K562 (cell line): Measurements from ENCODE around the gene FBXW7. TPM values are rescaled to one million over a fixed set of nuclear protein-coding genes. Genes with fewer than 3 reads are reported as not detected.
A peak's percentile ranks its signal among the peaks of the same experiment; 100 is the strongest.

Experiments used
- ATAC-seq: fragments of 200-7000 bp; cut with Tn5 transposase; 3 replicates; pipeline ENCODE4 v1.9.1; 2020; ENCODE audit warnings: moderate library complexity
- BruUV-seq: library from RNA; stranded (reverse); fragments of 400-500 nt; replicated peaks from 2 replicates; lab custom pipeline; 2021; lab: Mats Ljungman, UMichigan
- CTCF ChIA-PET: fragments of 300-600 bp; formaldehyde crosslinking; extraction: SDS; loops from one replicate; lab custom pipeline; 2021; ENCODE audit warnings: low intra/inter-chr PET ratio; lab: Yijun Ruan, JAX
- POLR2A ChIA-PET: fragments of 300-600, 350-650 bp; sonication (Branson Sonifier 250); formaldehyde crosslinking; extraction: SDS; loops from one replicate; lab custom pipeline; 2021; ENCODE audit warnings: antibody characterized with exemption, inconsistent platforms; lab: Yijun Ruan, JAX
- DNase-seq, 4 experiments: peaks; one replicate each; pipeline versions ENCODE4 v3.0.0 to v3.0.0-alpha.2; 2011 to 2018; ENCODE audit warnings: low spot score in 3 of 4, mixed read lengths in 3 of 4; ENCODE audit errors: extremely low read depth in 1 of 4
- FAIRE-seq: peaks from 2 replicates; lab custom pipeline; 2011; peaks lifted over from hg19 to GRCh38; lab: Jason Lieb, UNC
- H2AFZ ChIP-seq: 2 replicates; pipeline ENCODE4 v1.6.0; 2011; ENCODE audit warnings: low read depth, low read length, control low read depth, inconsistent platforms
- H3K27ac ChIP-seq: fragments of 200-600 bp; 3 replicates; pipeline ENCODE4 v1.8.0; 2011; ENCODE audit warnings: low read depth, mild to moderate bottlenecking, control low read depth, inconsistent platforms, low read length, moderate library complexity, mixed read lengths; ENCODE audit errors: extremely low read depth
- H3K27me3 ChIP-seq, 2 experiments: fragments of 300-600 bp in 1 of 2; 2 replicates in 1 of 2; 3 replicates in 1 of 2; pipeline versions ENCODE4 v1.6.0 to v1.8.0; 2011; ENCODE audit warnings: inconsistent platforms in 2 of 2, low read length in 2 of 2, mild to moderate bottlenecking in 1 of 2, mixed read lengths in 1 of 2, moderate library complexity in 1 of 2; ENCODE audit not compliant: control insufficient read depth in 2 of 2, insufficient read depth in 2 of 2
- H3K36me3 ChIP-seq: fragments of 300-600 bp; 3 replicates; pipeline ENCODE4 v1.8.0; 2011; ENCODE audit warnings: mild to moderate bottlenecking, low read length, inconsistent platforms; ENCODE audit not compliant: control insufficient read depth, insufficient read depth
- H3K4me1 ChIP-seq, 2 experiments: fragments of 200-600 bp in 1 of 2; replicated peaks in 1 of 2; 2 replicates in 1 of 2; 3 replicates in 1 of 2; pipeline versions ENCODE4 v1.5.1 to v1.8.0; 2011; ENCODE audit warnings: inconsistent platforms in 2 of 2, low read length in 2 of 2, mild to moderate bottlenecking in 1 of 2, mixed read lengths in 1 of 2, moderate library complexity in 1 of 2; ENCODE audit not compliant: control insufficient read depth in 2 of 2, insufficient read depth in 2 of 2
- H3K4me2 ChIP-seq: 2 replicates; pipeline ENCODE4 v1.6.1; 2011; ENCODE audit warnings: low read length, control low read depth, inconsistent platforms, mixed read lengths; ENCODE audit not compliant: insufficient read depth
- H3K4me3 ChIP-seq: fragments of 200-600 bp; sonication (generic), shearing (Covaris generic); 2 replicates; pipeline ENCODE4 v1.5.1; 2016; ENCODE audit warnings: control low read depth, inconsistent platforms
- H3K79me2 ChIP-seq: fragments of 200-600 bp; 3 replicates; pipeline ENCODE4 v1.8.0; 2011; ENCODE audit warnings: low read length, inconsistent platforms; ENCODE audit not compliant: control insufficient read depth, insufficient read depth
- H3K9ac ChIP-seq, 2 experiments: 2 replicates each; pipeline versions ENCODE4 v1.6.0 to v1.6.1; 2011; ENCODE audit warnings: low read depth in 2 of 2, low read length in 2 of 2, control low read depth in 1 of 2, inconsistent platforms in 1 of 2, mild to moderate bottlenecking in 1 of 2, mixed read lengths in 1 of 2; ENCODE audit not compliant: insufficient read depth in 1 of 2
- H3K9me1 ChIP-seq: one replicate; pipeline ENCODE4 v1.6.0; 2011; ENCODE audit warnings: inconsistent platforms, mild to moderate bottlenecking, low read length, moderate library complexity; ENCODE audit not compliant: control insufficient read depth, insufficient read depth
- H3K9me3 ChIP-seq: replicated peaks from 2 replicates; pipeline ENCODE4 v1.5.1; 2011; ENCODE audit warnings: low read depth, low read length, inconsistent platforms; ENCODE audit not compliant: control insufficient read depth, insufficient read depth
- H4K20me1 ChIP-seq: replicated peaks from 2 replicates; pipeline ENCODE4 v1.6.1; 2011; ENCODE audit warnings: low read length, inconsistent platforms, mixed read lengths; ENCODE audit not compliant: control insufficient read depth, insufficient read depth
- BDP1 ChIP-seq: IDR thresholded peaks from 3 replicates; pipeline ENCODE4 v1.6.1; 2011; ENCODE audit not compliant: insufficient read length, insufficient read depth
- CAMTA2 ChIP-seq: fragments of 250-450 bp; sonication (Bioruptor Pico); conservative IDR thresholded peaks from 2 replicates; pipeline ENCODE4 v1.5.1; 2022
- CBFA2T2 ChIP-seq: fragments of 450-650 bp; conservative IDR thresholded peaks from 2 replicates; pipeline ENCODE4 v1.6.1; 2017; ENCODE audit warnings: mild to moderate bottlenecking
- EZH2 ChIP-seq: IDR thresholded peaks from 2 replicates; pipeline ENCODE4 v1.6.1; 2012; ENCODE audit warnings: low read depth, mild to moderate bottlenecking, inconsistent platforms, low read length, borderline replicate concordance
- GTF2A2 ChIP-seq: IDR thresholded peaks from 2 replicates; pipeline ENCODE4 v1.6.1; 2016; ENCODE audit warnings: mild to moderate bottlenecking, missing genetic modification characterization, missing compliant biosample characterization
- NEUROD1 ChIP-seq: fragments of 150-350 bp; IDR thresholded peaks from 2 replicates; pipeline ENCODE4 v1.6.1; 2014; ENCODE audit warnings: borderline replicate concordance, low read length, low read depth; ENCODE audit not compliant: partially characterized antibody
- NR2F6 ChIP-seq: fragments of 450-650 bp; formaldehyde crosslinking; IDR thresholded peaks from 2 replicates; pipeline ENCODE4 v1.4.0; 2020; ENCODE audit warnings: mild to moderate bottlenecking
- PHF20 ChIP-seq: fragments of 450-650 bp; IDR thresholded peaks from 2 replicates; pipeline ENCODE4 v1.6.1; 2018; ENCODE audit not compliant: partially characterized antibody
- PRPF4 ChIP-seq: fragments of 200-400 bp; formaldehyde crosslinking; IDR thresholded peaks from one replicate; pipeline ENCODE4 v1.6.1; 2017; ENCODE audit warnings: low read length, low read depth, mild to moderate bottlenecking; ENCODE audit not compliant: insufficient read depth, poor library complexity, severe bottlenecking
- PYGO2 ChIP-seq: fragments of 450-650 bp; IDR thresholded peaks from 2 replicates; pipeline ENCODE4 v1.6.1; 2016; ENCODE audit warnings: mild to moderate bottlenecking, missing genetic modification characterization, moderate library complexity, missing compliant biosample characterization
- RAD21 ChIP-seq, 2 experiments: fragments of 250-450 bp in 1 of 2; fragments of 450-650 bp in 1 of 2; sonication (Bioruptor Pico) in 1 of 2; formaldehyde crosslinking in 1 of 2; IDR thresholded peaks in 1 of 2; conservative IDR thresholded peaks in 1 of 2; 2 replicates each; pipeline versions ENCODE4 v1.4.0 to v1.8.0; 2020 to 2022; ENCODE audit warnings: mild to moderate bottlenecking in 2 of 2, moderate library complexity in 1 of 2
- SMC3 ChIP-seq: conservative IDR thresholded peaks from 2 replicates; pipeline ENCODE4 v1.6.1; 2011; ENCODE audit warnings: low read depth, low read length, improper control_type of control experiment; ENCODE audit not compliant: insufficient read depth
- SRSF3 ChIP-seq: fragments of 200-400 bp; formaldehyde crosslinking; IDR thresholded peaks from 2 replicates; pipeline ENCODE4 v1.6.1; 2016; ENCODE audit warnings: mild to moderate bottlenecking, low read length, moderate library complexity; ENCODE audit not compliant: insufficient read depth
- TSC22D4 ChIP-seq: fragments of 450-650 bp; IDR thresholded peaks from 2 replicates; pipeline ENCODE4 v1.6.1; 2016; ENCODE audit warnings: missing genetic modification characterization, missing biosample characterization, control low read depth
- ZBTB1 ChIP-seq: sonication (generic); formaldehyde crosslinking; IDR thresholded peaks from 2 replicates; pipeline ENCODE4 v1.8.1; 2023; ENCODE audit warnings: missing genetic modification reagents, low read depth, mild to moderate bottlenecking, borderline replicate concordance
- ZBTB7A ChIP-seq: IDR thresholded peaks from 2 replicates; pipeline ENCODE4 v1.6.1; 2011; ENCODE audit warnings: low read depth, mild to moderate bottlenecking, low read length, moderate library complexity, borderline replicate concordance; ENCODE audit not compliant: control insufficient read depth
- ZNF384 ChIP-seq: IDR thresholded peaks from 2 replicates; pipeline ENCODE4 v1.6.1; 2012; ENCODE audit warnings: low read depth, low read length, improper control_type of control experiment
- ZNF830 ChIP-seq: fragments of 250-450 bp; sonication (Bioruptor Pico); IDR thresholded peaks from 2 replicates; pipeline ENCODE4 v1.5.0; 2021; ENCODE audit warnings: mild to moderate bottlenecking
- ZSCAN32 ChIP-seq: fragments of 450-650 bp; formaldehyde crosslinking; IDR thresholded peaks from 2 replicates; pipeline ENCODE4 v1.4.0; 2020; ENCODE audit warnings: mild to moderate bottlenecking, moderate library complexity
- in situ Hi-C: fragments of 300-500 bp; cut with MboI; formaldehyde crosslinking; loops from 4 replicates; pipeline ENCODE4 v1.15.0; 2018; ENCODE audit warnings: inconsistent platforms, mixed read lengths
- intact Hi-C: fragments of 100-400 bp; cut with micrococcal nuclease; formaldehyde crosslinking; loops from 2 replicates; pipeline ENCODE4 v1.14.2; 2022
- polyA plus RNA-seq, 8 experiments: library from polyadenylated mRNA; depleted of rRNA in 4 of 8; stranded (reverse) in 5 of 8; unstranded in 3 of 8; fragments of >200 nt; fragmentation: Nextera tagmentation in 2 of 8; fragmentation: Illumina TruSeq in 1 of 8; extraction: Ambion mirVana in 2 of 8; extraction: Trizol in 1 of 8; gene quantifications; 2 replicates each; pipeline versions ENCODE4 v1.2.1 to v1.2.3, GENCODE V29; 2011 to 2014; ENCODE audit warnings: inconsistent platforms in 1 of 8, missing spikeins in 1 of 8
- total RNA-seq, 7 experiments: library from RNA; depleted of rRNA in 6 of 7; stranded (reverse); fragments of >200 nt in 6 of 7; fragmentation: Illumina TruSeq in 2 of 7; extraction: Trizol in 2 of 7; gene quantifications; 2 replicates each; pipeline versions ENCODE4 v1.2.1 to v1.2.3, GENCODE V29; 2011 to 2021; ENCODE audit warnings: low replicate concordance in 1 of 7
- TF ChIP-seq, protein P1 (sequence below): sonication (generic); IDR thresholded peaks from 2 replicates; pipeline ENCODE4 v1.6.1; 2016

FBXW7 gene
- total and polyA plus RNA-seq, 9 of the 15 experiments (the other 6 are each of a cell fraction or from before 2014, with no cell fraction given) = 6.8 to 44.2 (median 16.4) TPM

DNA sequence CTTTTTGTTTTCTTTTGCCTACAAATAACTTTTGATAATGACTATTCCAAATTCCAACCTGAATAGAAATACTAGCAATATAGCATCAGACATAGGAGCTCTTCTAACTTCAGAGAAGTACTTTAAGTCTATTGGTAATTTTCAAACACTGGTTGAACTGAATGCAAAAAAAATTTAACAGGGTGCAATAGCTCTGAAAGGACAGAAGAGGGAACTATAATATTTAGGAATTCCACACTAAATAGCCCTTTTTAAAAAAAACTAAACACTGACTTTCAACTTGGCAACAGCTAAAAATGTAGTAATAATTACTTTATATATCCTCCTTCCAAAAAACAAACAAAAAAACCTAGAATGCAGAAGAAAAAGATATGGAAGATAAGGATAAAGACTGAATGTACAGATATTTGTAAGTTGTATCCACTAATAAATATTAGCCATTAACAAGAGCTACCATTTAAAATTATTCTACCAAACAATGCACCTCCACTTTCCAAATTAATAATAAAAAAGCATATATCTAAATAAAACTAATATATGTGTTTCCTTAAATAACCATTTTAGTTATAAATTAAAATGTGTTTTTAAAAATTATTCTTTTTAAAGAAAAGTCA, 81.4 kb downstream of the FBXW7 start:
- Histone ChIP-seq H3K9ac (no peak overlapping the region), H3K36me3 (no peaks in the 10 kb centered on the region), H3K9me3 (no peaks in the 10 kb centered on the region), H3K27ac (no peak overlapping the region), H2AFZ (no peak overlapping the region), H3K4me2 (no peak overlapping the region), H3K9me1 (no peaks in the 10 kb centered on the region), H3K79me2 (peaks cover 25% of the 10 kb centered on the region; the same call in 2 of the 3 replicates), H4K20me1 (0 out of 2 replicates have a peak, but pooled peaks cover 5% of the 10 kb centered on the region), H3K4me1 (no peaks in the 10 kb centered on the region; a peak in 1 of 5 replicates), H3K4me3 (no peak overlapping the region), H3K27me3 (no peaks in the 10 kb centered on the region)
- ChIA-PET POLR2A (interaction anchor here (0.5 kb wide), 1 partner anchor 173 kb away, joined by 3 read pairs; no protein-coding TSS in a partner anchor), CTCF (interaction anchor here (0.6 to 1.7 kb wide), 5 partner anchors 184 to 674 kb away, joined by 3 to 9 read pairs (median 5); no protein-coding TSS in a partner anchor)
- in situ Hi-C loops (no loop called here), intact Hi-C loops (loop anchor here (1.0 to 5.0 kb wide), 2 partner anchors 186 to 283 kb away; no protein-coding TSS in a partner anchor)
- FAIRE-seq = peak; percentile 78
- no TSS peak for BruUV-seq
- peak in 2 of 4 experiments; percentile 6 to 17 for DNase-seq
- ATAC-seq = 0 out of 3 replicates have a peak, but pooled peaks have one; percentile 35
- TF ChIP-seq, protein P1, sequence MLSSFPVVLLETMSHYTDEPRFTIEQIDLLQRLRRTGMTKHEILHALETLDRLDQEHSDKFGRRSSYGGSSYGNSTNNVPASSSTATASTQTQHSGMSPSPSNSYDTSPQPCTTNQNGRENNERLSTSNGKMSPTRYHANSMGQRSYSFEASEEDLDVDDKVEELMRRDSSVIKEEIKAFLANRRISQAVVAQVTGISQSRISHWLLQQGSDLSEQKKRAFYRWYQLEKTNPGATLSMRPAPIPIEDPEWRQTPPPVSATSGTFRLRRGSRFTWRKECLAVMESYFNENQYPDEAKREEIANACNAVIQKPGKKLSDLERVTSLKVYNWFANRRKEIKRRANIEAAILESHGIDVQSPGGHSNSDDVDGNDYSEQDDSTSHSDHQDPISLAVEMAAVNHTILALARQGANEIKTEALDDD = no peak
- TF ChIP-seq NR2F6 (CRISPR knock-in tag) (no peak), TSC22D4 (no peak), PHF20 (no peak), ZBTB1 (CRISPR knock-in tag) (no peak), EZH2 (no peak), BDP1 (no peak), PYGO2 (tag) (no peak), NEUROD1 (no peak), SMC3 (0 out of 2 replicates have a peak, but pooled peaks have one; percentile 14), ZBTB7A (no peak), CBFA2T2 (no peak), SRSF3 (no peak), ZSCAN32 (CRISPR knock-in tag) (no peak), CAMTA2 (CRISPR knock-in tag) (no peak), ZNF830 (CRISPR knock-in tag) (no peak), GTF2A2 (tag) (no peak), RAD21 (CRISPR knock-in tag; conservative IDR thresholded peaks at IDR 0.05 in 1 of 2, IDR thresholded peaks at IDR 0.05 in 1 of 2) (peak; percentile 67 to 73), PRPF4 (no peak), ZNF384 (peak; percentile 90)
